SK-N-SH (cell line): Measurements from ENCODE around the gene ZBED4. TPM values are rescaled to one million over a fixed set of nuclear protein-coding genes. Genes with fewer than 3 reads are reported as not detected.

Experiments
- CTCF ChIA-PET: fragments of 300-600, 350-600 bp; formaldehyde crosslinking; extraction: SDS; loops from one replicate; lab custom pipeline; 2021; lab: Yijun Ruan, JAX
- POLR2A ChIA-PET: fragments of 350-600 bp; sonication (Branson Sonifier 250); formaldehyde crosslinking; extraction: SDS; loops from one replicate; lab custom pipeline; 2020; ENCODE audit warnings: antibody characterized with exemption, inconsistent platforms; lab: Yijun Ruan, JAX
- DNase-seq: peaks from one replicate; pipeline ENCODE4 v3.0.0; 2012
- H2AFZ ChIP-seq: fragments of 200-600 bp; sonication (generic); 2 replicates; pipeline ENCODE4 v1.8.1; 2016; ENCODE audit warnings: antibody characterized with exemption, mild to moderate bottlenecking, low read depth
- H3F3A ChIP-seq: fragments of 200-600 bp; sonication (generic); replicated peaks from 2 replicates; pipeline ENCODE3; 2016; ENCODE audit warnings: antibody characterized with exemption, mild to moderate bottlenecking; ENCODE audit not compliant: insufficient read depth
- H3K27ac ChIP-seq, 2 experiments: fragments of 200-500 bp in 1 of 2; fragments of 200-600 bp in 1 of 2; sonication (Bioruptor generic) in 1 of 2; sonication (generic), shearing (Covaris generic) in 1 of 2; 2 replicates each; pipeline versions ENCODE4 v1.5.1 to v1.6.1; 2014 to 2016; ENCODE audit warnings: low read depth in 2 of 2, inconsistent platforms in 1 of 2, low read length in 1 of 2, mild to moderate bottlenecking in 1 of 2, mixed read lengths in 1 of 2
- H3K27me3 ChIP-seq: fragments of 200-600 bp; sonication (generic), shearing (Covaris generic); 2 replicates; pipeline ENCODE4 v1.6.1; 2016; ENCODE audit warnings: mixed run types; ENCODE audit not compliant: insufficient read depth
- H3K36me3 ChIP-seq, 2 experiments: fragments of 200-500 bp in 1 of 2; fragments of 200-600 bp in 1 of 2; sonication (Bioruptor generic) in 1 of 2; sonication (generic) in 1 of 2; replicated peaks in 1 of 2; 2 replicates each; pipeline versions ENCODE3 to v1.5.1; 2014 to 2016; ENCODE audit warnings: low read length in 1 of 2, mild to moderate bottlenecking in 1 of 2; ENCODE audit not compliant: insufficient read depth in 2 of 2, control insufficient read depth in 1 of 2
- H3K4me1 ChIP-seq, 2 experiments: fragments of 200-500 bp in 1 of 2; fragments of 200-600 bp in 1 of 2; sonication (Bioruptor generic) in 1 of 2; sonication (generic), shearing (Covaris generic) in 1 of 2; 2 replicates each; pipeline versions ENCODE4 v1.5.1 to v1.6.1; 2014 to 2016; ENCODE audit warnings: low read depth in 1 of 2, low read length in 1 of 2, mixed run types in 1 of 2; ENCODE audit not compliant: insufficient read depth in 2 of 2, control insufficient read depth in 1 of 2
- H3K4me2 ChIP-seq: fragments of 200-600 bp; sonication (generic), shearing (Covaris generic); 2 replicates; pipeline ENCODE4 v1.6.1; 2017; ENCODE audit warnings: mixed run types
- H3K4me3 ChIP-seq, 2 experiments: fragments of 200-500 bp in 1 of 2; fragments of 200-600 bp in 1 of 2; sonication (Bioruptor generic) in 1 of 2; sonication (generic), shearing (Covaris generic) in 1 of 2; 2 replicates each; pipeline versions ENCODE4 v1.5.1 to v1.8.1; 2014 to 2016; ENCODE audit warnings: low read depth in 2 of 2, inconsistent platforms in 1 of 2, low read length in 1 of 2, mild to moderate bottlenecking in 1 of 2, mixed read lengths in 1 of 2, moderate library complexity in 1 of 2
- H3K79me2 ChIP-seq: fragments of 200-600 bp; sonication (generic); 2 replicates; pipeline ENCODE4 v1.8.1; 2017; ENCODE audit warnings: mild to moderate bottlenecking; ENCODE audit not compliant: insufficient read depth
- H3K9ac ChIP-seq: fragments of 200-600 bp; sonication (generic); 2 replicates; pipeline ENCODE4 v1.6.1; 2017; ENCODE audit warnings: mixed run types
- H3K9me2 ChIP-seq: fragments of 200-600 bp; sonication (generic); 2 replicates; pipeline ENCODE4 v1.6.1; 2017; ENCODE audit warnings: mixed run types
- H3K9me3 ChIP-seq: fragments of 200-600 bp; sonication (generic); 2 replicates; pipeline ENCODE4 v1.6.1; 2017; ENCODE audit warnings: mixed run types, mild to moderate bottlenecking, moderate library complexity
- H4K20me1 ChIP-seq: fragments of 200-600 bp; sonication (generic); 2 replicates; pipeline ENCODE4 v1.6.1; 2017; ENCODE audit warnings: mild to moderate bottlenecking, mixed run types; ENCODE audit not compliant: insufficient read depth
- CHD2 ChIP-seq: fragments of 150-350 bp; IDR thresholded peaks from 2 replicates; pipeline ENCODE4 v1.6.1; 2018; ENCODE audit warnings: low read length; ENCODE audit not compliant: partially characterized antibody
- ELF1 ChIP-seq: IDR thresholded peaks from 2 replicates; pipeline ENCODE4 v1.4.0; 2012
- EZH2phosphoT487 ChIP-seq: fragments of 200-600 bp; sonication (generic); IDR thresholded peaks from 2 replicates; pipeline ENCODE4 v1.6.1; 2017; ENCODE audit warnings: low read depth, mixed run types, mild to moderate bottlenecking, antibody characterized with exemption, moderate library complexity, borderline replicate concordance
- FOXJ3 ChIP-seq: sonication (generic); formaldehyde crosslinking; IDR thresholded peaks from 2 replicates; pipeline ENCODE4 v1.5.1; 2020; ENCODE audit warnings: mild to moderate bottlenecking, missing genetic modification reagents
- GATA2 ChIP-seq: sonication (generic); formaldehyde crosslinking; IDR thresholded peaks from 2 replicates; pipeline ENCODE4 v1.5.0; 2020; ENCODE audit warnings: mild to moderate bottlenecking, missing genetic modification reagents
- MEF2A ChIP-seq: IDR thresholded peaks from 2 replicates; pipeline ENCODE4 v1.4.0; 2012; ENCODE audit warnings: low read depth, borderline replicate concordance
- MXI1 ChIP-seq: IDR thresholded peaks from 2 replicates; pipeline ENCODE4 v1.6.1; 2012; ENCODE audit warnings: mild to moderate bottlenecking, low read depth, low read length, improper control_type of control experiment
- NFIC ChIP-seq: IDR thresholded peaks from 2 replicates; pipeline ENCODE4 v1.4.0; 2012; ENCODE audit warnings: borderline replicate concordance
- NRF1 ChIP-seq: IDR thresholded peaks from 2 replicates; pipeline ENCODE4 v1.6.1; 2012; ENCODE audit warnings: low read depth, mild to moderate bottlenecking, low read length
- RCOR1 ChIP-seq: fragments of 150-350 bp; IDR thresholded peaks from 2 replicates; pipeline ENCODE4 v1.6.1; 2017; ENCODE audit warnings: antibody characterized with exemption, low read length
- RFX5 ChIP-seq: IDR thresholded peaks from 2 replicates; pipeline ENCODE4 v1.6.1; 2012; ENCODE audit warnings: mild to moderate bottlenecking, improper control_type of control experiment, low read length
- RXRA ChIP-seq: IDR thresholded peaks from 2 replicates; pipeline ENCODE4 v1.4.0; 2012; ENCODE audit warnings: low read depth, mild to moderate bottlenecking, borderline replicate concordance
- SIN3A ChIP-seq: IDR thresholded peaks from 2 replicates; pipeline ENCODE4 v1.6.1; 2012; ENCODE audit warnings: low read depth, mild to moderate bottlenecking, low read length, moderate library complexity, borderline replicate concordance
- SMC3 ChIP-seq: IDR thresholded peaks from 2 replicates; pipeline ENCODE4 v1.6.1; 2012; ENCODE audit warnings: low read depth, low read length, improper control_type of control experiment
- TAF1 ChIP-seq: IDR thresholded peaks from 2 replicates; pipeline ENCODE4 v1.6.1; 2012; ENCODE audit warnings: low read depth, mild to moderate bottlenecking, low read length, moderate library complexity, borderline replicate concordance
- TCF12 ChIP-seq: IDR thresholded peaks from 2 replicates; pipeline ENCODE4 v1.4.0; 2012
- WGBS: methylation state at CpG from one replicate; pipeline ENCODE4 v1.1.6; 2017; ENCODE audit warnings: low lambda C conversion rate; 5-methylcytosine and 5-hydroxymethylcytosine counted together
- polyA plus RNA-seq, 3 experiments: library from polyadenylated mRNA; depleted of rRNA; stranded (reverse); fragments of >200 nt; gene quantifications; 2 replicates each; pipeline ENCODE4 v1.2.3, GENCODE V29; 2012
- TF ChIP-seq, protein P1 (sequence below): IDR thresholded peaks from 2 replicates; pipeline ENCODE4; 2012
- TF ChIP-seq, protein P2 (sequence below): IDR thresholded peaks from 2 replicates; pipeline ENCODE4 v1.4.0; 2012; ENCODE audit warnings: low read depth, borderline replicate concordance
- TF ChIP-seq, protein P3 (sequence below): fragments of 150-350 bp; IDR thresholded peaks from 2 replicates; pipeline ENCODE4 v1.6.1; 2017; ENCODE audit warnings: antibody characterized with exemption, low read length, low read depth, borderline replicate concordance
- TF ChIP-seq, protein P4 (sequence below): IDR thresholded peaks from 2 replicates; pipeline ENCODE4 v1.4.0; 2012; ENCODE audit warnings: low read depth, borderline replicate concordance

The ZBED4 gene
- polyA plus RNA-seq, 1 of the 3 experiments (the other 2 are of a cell fraction) = 7.9 TPM

- Histone ChIP-seq H3K27me3 (no peaks in the 10 kb centered on the region), H3K9me3 (no peaks in the 10 kb centered on the region), H3K4me1 (no peaks in the 10 kb centered on the region; a peak in 1 of 4 replicates), H4K20me1 (peaks cover 29% of the 10 kb centered on the region), H3K79me2 (peaks cover 86% of the 10 kb centered on the region), H3K36me3 (peaks cover 24 to 45% of the 10 kb centered on the region in 2 experiments), H3K9me2 (no peaks in the 10 kb centered on the region), H3K27ac (no peak overlapping the region), H3F3A (no peaks in the 10 kb centered on the region), H3K9ac (no peak overlapping the region), H3K4me3 (no peak overlapping the region), H2AFZ (no peak overlapping the region), H3K4me2 (no peak overlapping the region)
- TF ChIP-seq CHD2 (no peak), RFX5 (no peak), EZH2phosphoT487 (no peak), SMC3 (no peak), NRF1 (no peak), MXI1 (no peak), ELF1 (no peak), NFIC (no peak), SIN3A (no peak), MEF2A (no peak), TCF12 (no peak)
- TF ChIP-seq, protein P1, sequence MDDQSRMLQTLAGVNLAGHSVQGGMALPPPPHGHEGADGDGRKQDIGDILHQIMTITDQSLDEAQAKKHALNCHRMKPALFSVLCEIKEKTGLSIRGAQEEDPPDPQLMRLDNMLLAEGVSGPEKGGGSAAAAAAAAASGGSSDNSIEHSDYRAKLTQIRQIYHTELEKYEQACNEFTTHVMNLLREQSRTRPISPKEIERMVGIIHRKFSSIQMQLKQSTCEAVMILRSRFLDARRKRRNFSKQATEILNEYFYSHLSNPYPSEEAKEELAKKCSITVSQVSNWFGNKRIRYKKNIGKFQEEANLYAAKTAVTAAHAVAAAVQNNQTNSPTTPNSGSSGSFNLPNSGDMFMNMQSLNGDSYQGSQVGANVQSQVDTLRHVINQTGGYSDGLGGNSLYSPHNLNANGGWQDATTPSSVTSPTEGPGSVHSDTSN = no peak
- TF ChIP-seq, protein P2, sequence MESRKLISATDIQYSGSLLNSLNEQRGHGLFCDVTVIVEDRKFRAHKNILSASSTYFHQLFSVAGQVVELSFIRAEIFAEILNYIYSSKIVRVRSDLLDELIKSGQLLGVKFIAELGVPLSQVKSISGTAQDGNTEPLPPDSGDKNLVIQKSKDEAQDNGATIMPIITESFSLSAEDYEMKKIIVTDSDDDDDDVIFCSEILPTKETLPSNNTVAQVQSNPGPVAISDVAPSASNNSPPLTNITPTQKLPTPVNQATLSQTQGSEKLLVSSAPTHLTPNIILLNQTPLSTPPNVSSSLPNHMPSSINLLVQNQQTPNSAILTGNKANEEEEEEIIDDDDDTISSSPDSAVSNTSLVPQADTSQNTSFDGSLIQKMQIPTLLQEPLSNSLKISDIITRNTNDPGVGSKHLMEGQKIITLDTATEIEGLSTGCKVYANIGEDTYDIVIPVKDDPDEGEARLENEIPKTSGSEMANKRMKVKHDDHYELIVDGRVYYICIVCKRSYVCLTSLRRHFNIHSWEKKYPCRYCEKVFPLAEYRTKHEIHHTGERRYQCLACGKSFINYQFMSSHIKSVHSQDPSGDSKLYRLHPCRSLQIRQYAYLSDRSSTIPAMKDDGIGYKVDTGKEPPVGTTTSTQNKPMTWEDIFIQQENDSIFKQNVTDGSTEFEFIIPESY = no peak
- TF ChIP-seq, protein P3, sequence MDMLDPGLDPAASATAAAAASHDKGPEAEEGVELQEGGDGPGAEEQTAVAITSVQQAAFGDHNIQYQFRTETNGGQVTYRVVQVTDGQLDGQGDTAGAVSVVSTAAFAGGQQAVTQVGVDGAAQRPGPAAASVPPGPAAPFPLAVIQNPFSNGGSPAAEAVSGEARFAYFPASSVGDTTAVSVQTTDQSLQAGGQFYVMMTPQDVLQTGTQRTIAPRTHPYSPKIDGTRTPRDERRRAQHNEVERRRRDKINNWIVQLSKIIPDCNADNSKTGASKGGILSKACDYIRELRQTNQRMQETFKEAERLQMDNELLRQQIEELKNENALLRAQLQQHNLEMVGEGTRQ = no peak
- no peak for DNase-seq
- 87% methylated on average over 21 of the region's 21 CpGs for WGBS
- POLR2A ChIA-PET = no interaction called here
- CTCF ChIA-PET = no interaction called here
Observed at GRCh38 chr22:49882519-49883293, 29.1 kb downstream of the ZBED4 start.

GRCh38 chr22:49883294-49883640, 29.6 kb downstream of the ZBED4 start:
- Histone ChIP-seq H3K27me3 (no peaks in the 10 kb centered on the region), H3K9me2 (no peaks in the 10 kb centered on the region), H3K4me1 (no peaks in the 10 kb centered on the region; a peak in 1 of 4 replicates), H3K4me2 (no peak overlapping the region), H3K9ac (no peak overlapping the region), H2AFZ (no peak overlapping the region), H3K27ac (no peak overlapping the region), H3K9me3 (no peaks in the 10 kb centered on the region), H3K79me2 (peaks cover 86% of the 10 kb centered on the region), H3F3A (no peaks in the 10 kb centered on the region), H4K20me1 (peaks cover 29% of the 10 kb centered on the region), H3K4me3 (no peak overlapping the region), H3K36me3 (peaks cover 22 to 50% of the 10 kb centered on the region in 2 experiments)
- WGBS = 96% methylated on average over 4 of the region's 4 CpGs
- DNase-seq = no peak
- ChIA-PET POLR2A (no interaction called here), CTCF (no interaction called here)
- TF ChIP-seq FOXJ3 (CRISPR knock-in tag) (no peak), RXRA (no peak), RFX5 (no peak), SMC3 (no peak), ELF1 (no peak), TAF1 (no peak), EZH2phosphoT487 (no peak), GATA2 (CRISPR knock-in tag) (no peak), CHD2 (no peak), RCOR1 (no peak)
- TF ChIP-seq, protein P1 = no peak
- TF ChIP-seq, protein P4, sequence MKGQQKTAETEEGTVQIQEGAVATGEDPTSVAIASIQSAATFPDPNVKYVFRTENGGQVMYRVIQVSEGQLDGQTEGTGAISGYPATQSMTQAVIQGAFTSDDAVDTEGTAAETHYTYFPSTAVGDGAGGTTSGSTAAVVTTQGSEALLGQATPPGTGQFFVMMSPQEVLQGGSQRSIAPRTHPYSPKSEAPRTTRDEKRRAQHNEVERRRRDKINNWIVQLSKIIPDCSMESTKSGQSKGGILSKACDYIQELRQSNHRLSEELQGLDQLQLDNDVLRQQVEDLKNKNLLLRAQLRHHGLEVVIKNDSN = no peak
- TF ChIP-seq, protein P3 = no peak
